ENCODE data around the gene RARG.

DNA sequence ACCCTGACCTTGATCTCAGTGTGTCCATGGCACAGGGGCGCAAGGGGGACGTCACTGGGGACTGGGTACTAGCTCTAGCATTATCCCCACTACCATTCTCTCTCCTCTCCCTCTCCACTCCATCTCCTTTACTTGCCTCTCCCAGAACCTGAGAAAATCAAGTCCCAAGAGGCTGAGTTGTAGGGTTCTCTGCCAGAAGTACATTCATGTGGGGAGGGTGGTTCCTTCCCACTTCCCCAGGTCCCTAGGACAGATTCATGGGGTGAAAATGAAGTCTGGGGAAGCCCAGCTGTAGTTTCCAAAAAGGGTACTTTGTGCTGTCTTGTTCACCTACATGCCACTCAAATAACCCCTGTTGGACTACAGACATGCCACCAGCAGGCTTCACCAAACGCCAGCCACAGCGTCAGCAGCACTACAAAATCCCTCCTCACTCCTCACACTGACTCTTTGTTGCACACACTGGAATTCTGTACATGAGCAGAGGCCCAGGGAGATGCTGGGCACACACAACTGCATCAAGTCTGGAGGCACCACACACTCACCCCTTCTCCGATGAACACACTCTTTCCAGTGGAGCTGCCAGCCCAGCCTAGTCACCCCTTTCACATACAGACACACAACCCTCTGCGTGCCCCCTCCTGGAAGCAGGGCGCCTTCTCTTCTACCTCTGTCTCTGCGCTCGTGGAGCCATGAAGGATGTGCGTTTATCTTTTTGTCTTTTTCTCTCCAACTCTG lies 6.9 kb downstream of the RARG start:
- TF ChIP-seq POLR2A (IDR thresholded peaks at IDR 0.05) = no peak
- TF ChIP-seq, protein P1, sequence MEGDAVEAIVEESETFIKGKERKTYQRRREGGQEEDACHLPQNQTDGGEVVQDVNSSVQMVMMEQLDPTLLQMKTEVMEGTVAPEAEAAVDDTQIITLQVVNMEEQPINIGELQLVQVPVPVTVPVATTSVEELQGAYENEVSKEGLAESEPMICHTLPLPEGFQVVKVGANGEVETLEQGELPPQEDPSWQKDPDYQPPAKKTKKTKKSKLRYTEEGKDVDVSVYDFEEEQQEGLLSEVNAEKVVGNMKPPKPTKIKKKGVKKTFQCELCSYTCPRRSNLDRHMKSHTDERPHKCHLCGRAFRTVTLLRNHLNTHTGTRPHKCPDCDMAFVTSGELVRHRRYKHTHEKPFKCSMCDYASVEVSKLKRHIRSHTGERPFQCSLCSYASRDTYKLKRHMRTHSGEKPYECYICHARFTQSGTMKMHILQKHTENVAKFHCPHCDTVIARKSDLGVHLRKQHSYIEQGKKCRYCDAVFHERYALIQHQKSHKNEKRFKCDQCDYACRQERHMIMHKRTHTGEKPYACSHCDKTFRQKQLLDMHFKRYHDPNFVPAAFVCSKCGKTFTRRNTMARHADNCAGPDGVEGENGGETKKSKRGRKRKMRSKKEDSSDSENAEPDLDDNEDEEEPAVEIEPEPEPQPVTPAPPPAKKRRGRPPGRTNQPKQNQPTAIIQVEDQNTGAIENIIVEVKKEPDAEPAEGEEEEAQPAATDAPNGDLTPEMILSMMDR (IDR thresholded peaks at IDR 0.05) = no peak
